ENCODE measurements around the gene SLC1A4.
"Not testable (repeated sequence)": the region's sequence is repeated elsewhere in the genome, so short reads cannot be mapped to it uniquely, and the experiment has no call there.

Gene SLC1A4

GRCh38 chr2:65018141-65018582, 29.0 kb downstream of the SLC1A4 start:
- Histone ChIP-seq H3K27me3 (ENCODE audit: low read length) (no peaks in the 10 kb centered on the region), H4K20me1 (ENCODE audit: low read depth, low read length) (no peaks in the 10 kb centered on the region), H3K4me2 (ENCODE audit: low read depth, low read length, poor library complexity, severe bottlenecking) (no peak overlapping the region), H3K36me3 (ENCODE audit: low read length) (peaks cover 57% of the 10 kb centered on the region), H3F3A (ENCODE audit: insufficient read depth) (no peaks in the 10 kb centered on the region; the same call in 1 of the 2 replicates), H3K79me2 (ENCODE audit: insufficient read depth, low read length) (no peaks in the 10 kb centered on the region), H2AFZ (ENCODE audit: low read depth, low read length, severe bottlenecking) (no peak overlapping the region), H3K9me3 (ENCODE audit: insufficient read depth, low read length) (no peaks in the 10 kb centered on the region), H3K9me2 (replicated peaks; ENCODE audit: insufficient read depth, low read length) (no peaks in the 10 kb centered on the region), H3K4me3 (ENCODE audit: insufficient read depth, low read length, poor library complexity, severe bottlenecking) (no peak overlapping the region), H3K27ac (ENCODE audit: low read depth, low read length) (no peak overlapping the region), H3K9ac (ENCODE audit: low read length) (no peak overlapping the region)
- TF ChIP-seq EZH2phosphoT487 (conservative IDR thresholded peaks at IDR 0.05; ENCODE audit: low read length) = no peak
- TF ChIP-seq, protein P1, sequence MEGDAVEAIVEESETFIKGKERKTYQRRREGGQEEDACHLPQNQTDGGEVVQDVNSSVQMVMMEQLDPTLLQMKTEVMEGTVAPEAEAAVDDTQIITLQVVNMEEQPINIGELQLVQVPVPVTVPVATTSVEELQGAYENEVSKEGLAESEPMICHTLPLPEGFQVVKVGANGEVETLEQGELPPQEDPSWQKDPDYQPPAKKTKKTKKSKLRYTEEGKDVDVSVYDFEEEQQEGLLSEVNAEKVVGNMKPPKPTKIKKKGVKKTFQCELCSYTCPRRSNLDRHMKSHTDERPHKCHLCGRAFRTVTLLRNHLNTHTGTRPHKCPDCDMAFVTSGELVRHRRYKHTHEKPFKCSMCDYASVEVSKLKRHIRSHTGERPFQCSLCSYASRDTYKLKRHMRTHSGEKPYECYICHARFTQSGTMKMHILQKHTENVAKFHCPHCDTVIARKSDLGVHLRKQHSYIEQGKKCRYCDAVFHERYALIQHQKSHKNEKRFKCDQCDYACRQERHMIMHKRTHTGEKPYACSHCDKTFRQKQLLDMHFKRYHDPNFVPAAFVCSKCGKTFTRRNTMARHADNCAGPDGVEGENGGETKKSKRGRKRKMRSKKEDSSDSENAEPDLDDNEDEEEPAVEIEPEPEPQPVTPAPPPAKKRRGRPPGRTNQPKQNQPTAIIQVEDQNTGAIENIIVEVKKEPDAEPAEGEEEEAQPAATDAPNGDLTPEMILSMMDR (IDR thresholded peaks at IDR 0.05; ENCODE audit: insufficient read depth, low read length, poor library complexity, severe bottlenecking) = no peak

DNA sequence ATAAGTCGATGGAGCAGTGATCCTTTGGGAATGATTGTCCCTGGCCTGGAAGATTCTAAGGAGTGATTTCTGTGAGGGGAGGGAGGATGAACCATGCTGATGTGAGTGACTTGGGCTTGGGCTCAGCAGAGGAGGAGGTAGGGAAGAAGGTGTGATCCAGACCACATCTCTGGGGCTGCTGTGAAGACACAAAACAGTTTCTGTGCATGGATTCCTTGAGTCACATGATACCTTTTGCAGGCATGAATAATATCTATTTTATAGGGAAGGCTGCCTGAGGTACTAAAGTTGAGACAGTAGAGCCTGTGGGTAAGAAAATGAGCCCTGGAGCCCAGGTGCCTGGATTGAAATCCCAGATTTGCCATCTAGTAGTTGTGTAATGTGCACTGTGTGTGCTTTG, 29.8 kb downstream of the SLC1A4 start:
- H3K36me3 ChIP-seq (ENCODE audit: low read length) = peaks cover 50% of the 10 kb centered on the region
- no peak overlapping the region for H3K4me3 ChIP-seq (ENCODE audit: insufficient read depth, low read length, poor library complexity, severe bottlenecking)
- no peaks in the 10 kb centered on the region for H3K9me3 ChIP-seq (ENCODE audit: insufficient read depth, low read length)

DNA sequence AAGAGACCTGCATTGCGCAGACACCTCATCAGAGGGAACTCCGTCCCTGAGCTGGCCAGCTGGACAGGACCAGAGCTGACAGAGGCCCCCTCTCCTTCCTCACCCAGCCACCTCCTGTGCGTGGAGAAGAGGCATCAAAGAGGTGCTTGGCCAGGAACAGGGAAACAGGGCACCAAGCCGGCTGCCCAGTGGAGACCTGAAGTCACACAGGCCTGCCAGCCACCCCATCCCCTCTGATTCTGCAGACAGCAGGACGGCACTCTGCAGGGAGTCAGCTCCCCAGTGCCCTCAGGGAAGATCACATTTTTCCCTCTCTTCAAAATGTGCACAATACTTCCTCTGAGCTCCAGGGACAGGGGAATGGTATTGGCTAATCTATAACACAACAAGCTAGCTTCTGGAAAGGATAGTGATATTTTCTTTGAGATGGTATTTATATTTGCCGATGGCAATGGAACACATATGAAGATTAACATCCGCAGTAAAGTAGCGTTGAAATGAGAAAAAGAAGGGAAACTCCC, 30.5 kb downstream of the SLC1A4 start:
- Histone ChIP-seq H3K4me2 (ENCODE audit: low read depth, low read length, poor library complexity, severe bottlenecking) (no peak overlapping the region), H3K9me2 (replicated peaks; ENCODE audit: insufficient read depth, low read length) (no peaks in the 10 kb centered on the region), H3F3A (ENCODE audit: insufficient read depth) (peaks cover 9% of the 10 kb centered on the region; the same call in 1 of the 2 replicates), H3K79me2 (ENCODE audit: insufficient read depth, low read length) (no peaks in the 10 kb centered on the region), H3K9ac (ENCODE audit: low read length) (no peak overlapping the region), H3K9me3 (ENCODE audit: insufficient read depth, low read length) (no peaks in the 10 kb centered on the region), H2AFZ (ENCODE audit: low read depth, low read length, severe bottlenecking) (no peak overlapping the region), H3K36me3 (ENCODE audit: low read length) (peaks cover 42% of the 10 kb centered on the region), H3K4me3 (ENCODE audit: insufficient read depth, low read length, poor library complexity, severe bottlenecking) (no peak overlapping the region), H3K27me3 (ENCODE audit: low read length) (no peaks in the 10 kb centered on the region), H4K20me1 (ENCODE audit: low read depth, low read length) (no peaks in the 10 kb centered on the region), H3K27ac (ENCODE audit: low read depth, low read length) (no peak overlapping the region)
- no peak for TF ChIP-seq EZH2phosphoT487 (conservative IDR thresholded peaks at IDR 0.05; ENCODE audit: low read length)
- TF ChIP-seq, protein P1 (IDR thresholded peaks at IDR 0.05; ENCODE audit: insufficient read depth, low read length, poor library complexity, severe bottlenecking) = no peak

More for the DNA sequence above, 29.8 kb downstream of the SLC1A4 start:
- no peak overlapping the region for H3K9ac ChIP-seq (ENCODE audit: low read length)
- H3K27me3 ChIP-seq (ENCODE audit: low read length) = no peaks in the 10 kb centered on the region
- no peak overlapping the region for H3K27ac ChIP-seq (ENCODE audit: low read depth, low read length)
- TF ChIP-seq, protein P1 (IDR thresholded peaks at IDR 0.05; ENCODE audit: insufficient read depth, low read length, poor library complexity, severe bottlenecking) = no peak
- no peak for TF ChIP-seq EZH2phosphoT487 (conservative IDR thresholded peaks at IDR 0.05; ENCODE audit: low read length)
- no peaks in the 10 kb centered on the region for H4K20me1 ChIP-seq (ENCODE audit: low read depth, low read length)
- H3K4me2 ChIP-seq (ENCODE audit: low read depth, low read length, poor library complexity, severe bottlenecking) = no peak overlapping the region
- H2AFZ ChIP-seq (ENCODE audit: low read depth, low read length, severe bottlenecking) = no peak overlapping the region
- peaks cover 4% of the 10 kb centered on the region; the same call in 1 of the 2 replicates for H3F3A ChIP-seq (ENCODE audit: insufficient read depth)
- H3K9me2 ChIP-seq (replicated peaks; ENCODE audit: insufficient read depth, low read length) = no peaks in the 10 kb centered on the region
- H3K79me2 ChIP-seq (ENCODE audit: insufficient read depth, low read length) = no peaks in the 10 kb centered on the region

- not testable (repeated sequence) for H3K9me3 ChIP-seq (ENCODE audit: insufficient read depth, low read length); H3K4me2 ChIP-seq (ENCODE audit: low read depth, low read length, poor library complexity, severe bottlenecking); H3K27me3 ChIP-seq (ENCODE audit: low read length); H3K9ac ChIP-seq (ENCODE audit: low read length); H3K79me2 ChIP-seq (ENCODE audit: insufficient read depth, low read length); H3K4me3 ChIP-seq (ENCODE audit: insufficient read depth, low read length, poor library complexity, severe bottlenecking); H2AFZ ChIP-seq (ENCODE audit: low read depth, low read length, severe bottlenecking); H3K9me2 ChIP-seq (replicated peaks; ENCODE audit: insufficient read depth, low read length); H3K27ac ChIP-seq (ENCODE audit: low read depth, low read length); H4K20me1 ChIP-seq (ENCODE audit: low read depth, low read length)
- Histone ChIP-seq H3K36me3 (ENCODE audit: low read length) (peaks cover 38% of the 10 kb centered on the region), H3F3A (ENCODE audit: insufficient read depth) (peaks cover 13% of the 10 kb centered on the region; the same call in 1 of the 2 replicates)
Measured at GRCh38 chr2:65020251-65020650, 31.1 kb downstream of the SLC1A4 start.
